GM21737 (cell line): Measurements from ENCODE around the gene P4HA1.
"Not testable (repeated sequence)": the region's sequence is repeated elsewhere in the genome, so short reads cannot be mapped to it uniquely, and the experiment has no call there.

ENCODE experiments used
- ATAC-seq: cut with Tn5 transposase; IDR thresholded peaks from one replicate; pipeline ENCODE4 v1.9.1; 2021; ENCODE audit warnings: mild to moderate bottlenecking, moderate library complexity; ENCODE audit not compliant: unreplicated experiment

The P4HA1 gene

DNA sequence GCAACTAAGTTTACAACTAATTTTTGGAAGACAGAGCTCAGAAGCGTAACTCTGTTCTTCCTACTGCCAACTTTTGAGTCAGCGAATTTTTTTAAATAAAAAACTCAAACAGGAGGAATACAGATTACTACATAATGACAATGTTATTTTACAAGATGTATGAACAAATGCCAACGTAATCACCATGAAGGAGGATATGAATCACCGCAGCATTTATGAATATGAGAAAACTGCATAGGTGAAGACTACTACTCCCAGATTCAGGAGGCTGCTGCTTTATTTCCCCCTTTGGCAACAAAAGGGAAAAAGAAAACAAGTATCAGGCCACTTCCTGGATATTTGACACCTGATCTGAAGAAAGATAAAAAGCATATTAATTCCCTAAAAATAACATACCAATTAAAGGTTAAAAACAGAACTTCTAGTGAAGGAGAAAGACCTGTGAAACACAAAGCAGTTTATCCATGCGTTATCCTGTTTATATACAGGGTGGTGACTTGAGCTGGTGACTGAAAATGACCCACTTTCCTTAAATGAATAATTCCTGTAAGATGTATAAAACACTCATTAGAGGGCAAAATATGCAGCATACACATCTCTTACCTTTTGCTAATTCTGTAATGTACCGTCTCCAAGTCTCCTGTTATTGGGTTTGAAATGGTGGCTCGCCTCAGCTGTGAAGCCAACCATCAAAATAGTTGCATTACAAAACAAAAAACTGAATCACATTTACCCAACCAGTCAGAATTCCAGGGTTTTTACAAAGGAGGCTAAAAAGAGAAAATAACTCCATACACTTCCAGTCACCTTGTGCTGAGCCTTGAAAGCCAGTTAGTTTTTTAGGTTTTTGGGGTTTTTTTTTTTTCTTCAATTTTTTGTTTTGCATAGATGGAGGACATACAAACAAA, 52.0 kb downstream of the P4HA1 start:
- ATAC-seq = no peak

GRCh38 chr10:73043766-73044377, 52.8 kb downstream of the P4HA1 start:
- no peak for ATAC-seq

DNA sequence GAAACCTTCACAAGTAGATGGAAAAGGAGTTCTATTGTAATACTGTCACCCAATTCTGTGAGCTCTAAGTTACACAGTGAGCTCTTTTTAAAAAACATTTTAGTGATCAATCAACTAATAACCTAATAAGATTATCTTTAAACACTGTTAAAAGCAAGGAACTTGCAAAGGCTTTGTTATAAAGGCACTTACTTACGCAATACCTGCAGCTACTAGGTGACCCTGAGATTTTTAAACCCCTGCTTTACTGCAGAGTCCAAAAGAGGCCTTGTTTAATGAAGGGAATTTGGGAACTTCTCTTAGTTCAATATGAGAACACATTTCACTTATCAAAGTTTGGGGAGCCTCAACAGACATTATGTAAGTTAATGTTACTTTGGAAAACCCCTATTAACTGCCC, 53.3 kb downstream of the P4HA1 start:
- no peak for ATAC-seq

DNA sequence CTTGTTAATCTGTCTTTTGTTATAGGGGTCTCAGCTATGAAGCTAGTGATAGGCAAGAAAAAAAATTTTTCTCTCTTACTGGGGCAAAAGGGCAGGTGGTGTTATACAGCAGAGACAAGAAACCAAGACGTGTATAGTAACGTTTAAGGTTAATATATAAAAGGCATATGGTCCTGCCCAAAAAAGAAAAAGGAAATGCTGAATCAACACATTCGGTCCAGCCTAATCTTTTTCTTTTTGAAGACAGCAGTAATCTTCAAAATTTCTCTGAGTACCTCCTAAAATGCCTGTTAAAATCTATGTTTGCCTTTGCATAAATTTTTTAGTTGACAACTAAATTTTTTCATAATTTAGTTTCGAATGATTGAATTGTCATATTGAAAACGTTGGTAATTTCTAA, 54.5 kb downstream of the P4HA1 start:
- no peak for ATAC-seq

DNA sequence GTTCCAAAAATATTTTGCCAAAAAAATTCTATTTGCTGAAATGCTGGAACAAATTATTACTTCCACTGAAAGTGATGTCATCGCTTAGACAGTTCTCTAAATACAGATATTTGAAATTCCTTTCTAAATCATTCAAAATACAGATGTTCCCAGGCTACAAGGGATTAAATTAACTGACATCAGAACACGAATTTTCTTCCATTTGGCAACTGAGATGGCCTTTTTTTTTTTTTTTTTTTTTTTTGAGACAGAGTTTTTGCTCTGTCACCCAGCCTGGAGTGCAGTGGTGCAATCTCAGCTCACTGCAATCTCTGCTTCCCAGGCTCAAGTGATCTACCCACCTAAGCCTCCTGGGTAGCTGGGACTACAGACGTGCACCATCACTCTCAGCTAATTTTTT, 57.0 kb downstream of the P4HA1 start:
- no peak for ATAC-seq

DNA sequence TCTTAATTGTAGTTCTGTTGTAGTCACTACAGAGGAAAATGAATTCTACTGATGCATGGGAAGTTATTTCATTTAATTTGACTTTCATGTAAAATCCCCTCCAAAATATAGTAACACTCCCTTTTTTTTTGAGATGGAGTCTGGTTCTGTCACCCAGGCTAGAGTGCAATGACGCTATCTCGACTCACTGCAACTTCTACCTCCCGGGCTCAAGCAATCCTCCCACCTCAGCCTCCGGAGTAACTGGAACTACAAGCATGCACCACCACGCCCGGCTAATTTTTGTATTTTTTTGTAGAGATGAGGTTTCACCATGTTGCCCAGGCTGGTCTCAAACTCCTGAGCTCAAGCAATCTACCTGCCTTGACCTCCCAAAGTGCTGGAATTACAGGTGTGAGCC, 60.4 kb downstream of the P4HA1 start:
- ATAC-seq = not testable (repeated sequence)

DNA sequence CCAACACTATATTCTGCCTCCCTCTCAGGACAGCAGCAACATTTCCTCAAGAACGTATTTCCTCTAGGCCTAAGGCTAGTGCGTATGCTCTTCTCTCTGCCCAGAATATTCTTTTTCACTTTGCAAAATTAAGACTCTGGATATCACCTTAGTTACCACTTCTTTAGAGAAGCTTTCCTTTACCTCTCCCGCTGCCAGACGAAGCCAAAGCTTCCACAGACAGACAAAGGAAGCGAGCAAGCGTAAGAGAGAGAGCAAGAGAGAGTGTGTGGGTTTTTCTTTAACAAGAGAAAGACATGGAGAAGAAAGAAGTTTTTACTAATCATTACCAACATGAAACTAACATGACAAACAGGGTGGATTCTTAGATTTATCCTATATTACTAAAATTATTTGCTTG, 64.1 kb downstream of the P4HA1 start:
- ATAC-seq = no peak

DNA sequence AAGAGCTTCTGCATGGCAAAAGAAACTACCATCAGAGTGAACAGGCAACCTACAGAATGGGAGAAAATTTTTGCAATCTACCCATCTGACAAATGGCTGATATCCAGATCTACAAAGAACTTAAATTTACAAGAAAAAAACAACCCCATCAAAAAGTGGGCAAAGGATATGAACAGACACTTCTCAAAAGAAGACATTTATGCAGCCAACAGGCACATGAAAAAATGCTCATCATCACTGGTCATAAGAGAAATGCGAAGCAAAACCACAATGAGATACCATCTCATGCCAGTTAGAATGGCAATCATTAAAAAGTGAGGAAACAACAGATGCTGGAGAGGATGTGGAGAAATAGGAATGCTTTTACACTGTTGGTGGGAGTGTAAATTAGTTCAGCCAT, 70.0 kb downstream of the P4HA1 start:
- not testable (repeated sequence) for ATAC-seq

DNA sequence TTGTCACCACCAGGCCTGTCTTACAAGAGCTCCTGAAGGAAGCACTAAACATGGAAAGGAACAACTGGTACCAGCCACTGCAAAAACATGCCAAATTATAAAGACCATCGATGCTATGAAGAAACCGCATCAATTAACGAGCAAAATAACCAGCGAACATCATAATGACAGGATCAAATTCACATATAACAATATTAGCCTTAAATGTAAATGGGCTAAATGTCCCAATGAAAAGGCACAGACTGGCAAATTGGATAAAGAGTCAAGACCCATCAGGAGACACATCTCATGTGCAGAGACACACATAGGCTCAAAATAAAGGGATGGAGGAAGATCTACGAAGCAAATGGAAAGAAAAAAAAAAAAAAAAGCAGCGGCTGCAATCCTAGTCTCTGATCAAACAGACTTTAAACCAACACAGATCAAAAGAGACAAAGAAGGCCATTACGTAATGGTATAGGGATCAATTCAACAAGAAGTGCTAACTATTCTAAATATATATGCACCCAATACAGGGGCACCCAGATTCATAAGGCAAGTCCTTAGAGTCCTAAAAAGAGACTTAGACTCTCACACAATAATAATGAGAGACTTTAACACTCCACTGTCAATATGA, 73.1 kb downstream of the P4HA1 start:
- not testable (repeated sequence) for ATAC-seq

- not testable (repeated sequence) for ATAC-seq
Measured at GRCh38 chr10:73022961-73023360, 73.7 kb downstream of the P4HA1 start.

GRCh38 chr10:73021538-73022164, 75.0 kb downstream of the P4HA1 start:
- ATAC-seq = not testable (repeated sequence)

- no peak for ATAC-seq
Measured at GRCh38 chr10:73021050-73021449, 75.6 kb downstream of the P4HA1 start.

DNA sequence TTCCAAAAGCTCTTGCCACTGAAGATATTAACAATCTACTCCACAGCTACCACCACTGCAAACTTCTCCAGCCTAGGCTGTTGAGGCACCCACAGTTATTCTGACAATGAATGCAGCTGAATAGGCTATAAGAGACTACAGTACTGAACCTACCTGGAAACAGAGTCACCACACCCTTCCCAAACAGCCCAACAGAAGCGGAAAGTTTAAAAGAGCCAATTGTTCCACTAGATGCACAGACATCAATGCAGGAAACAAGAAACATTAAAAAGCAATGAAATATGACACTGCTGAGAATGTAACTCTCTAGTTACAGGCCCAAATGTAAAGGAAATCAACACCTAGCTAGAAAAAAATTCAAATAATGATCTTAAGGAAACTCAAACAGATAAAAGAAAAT, 77.6 kb downstream of the P4HA1 start:
- ATAC-seq = no peak

- ATAC-seq = no peak
Measured at GRCh38 chr10:73018632-73019031, 78.0 kb downstream of the P4HA1 start.

GRCh38 chr10:73017955-73018480, 78.6 kb downstream of the P4HA1 start:
- ATAC-seq = no peak

- ATAC-seq = no peak
Measured at GRCh38 chr10:73015779-73016178, 80.9 kb downstream of the P4HA1 start.

DNA sequence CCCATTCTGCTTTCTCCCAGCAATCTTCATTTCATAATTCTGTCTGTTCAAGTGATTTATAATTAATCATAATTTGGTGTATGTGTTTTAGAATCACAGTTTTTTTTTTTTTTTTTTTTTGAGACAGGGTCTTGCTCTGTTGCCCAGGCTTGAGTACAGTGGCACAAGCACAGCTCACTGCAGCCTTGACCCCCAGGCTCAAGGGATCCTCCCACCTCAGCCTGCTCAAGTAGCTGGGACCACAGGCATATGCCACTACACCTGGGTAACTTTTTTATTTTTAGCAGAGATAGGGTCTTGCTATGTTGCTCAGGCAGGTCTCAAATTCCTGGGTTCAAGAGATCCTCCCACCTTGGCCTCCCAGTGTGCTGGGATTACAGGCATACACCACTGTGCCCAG, 92.8 kb downstream of the P4HA1 start:
- ATAC-seq = no peak

- ATAC-seq = no peak
Measured at GRCh38 chr10:73000973-73001372, 95.7 kb downstream of the P4HA1 start.

GRCh38 chr10:72997099-72997498, 99.6 kb downstream of the P4HA1 start:
- no peak for ATAC-seq

GRCh38 chr10:72995459-72995858, 101.2 kb downstream of the P4HA1 start:
- not testable (repeated sequence) for ATAC-seq

GRCh38 chr10:72989771-72990170, 106.9 kb downstream of the P4HA1 start:
- ATAC-seq = not testable (repeated sequence)
